ENCODE data around the gene BARX2.

GRCh38 chr11:129443276-129443675 is 67.6 kb downstream of the BARX2 start:
- TF ChIP-seq RCOR1 (IDR thresholded peaks at IDR 0.05; ENCODE audit: low read length) (no peak), CTCF (IDR thresholded peaks at IDR 0.05) (no peak), PBX3 (IDR thresholded peaks at IDR 0.05) (no peak)
